Astrocyte (in vitro differentiated cells and primary cell): ENCODE results near the gene PEX11B. TPM values are rescaled to one million over a fixed set of nuclear protein-coding genes. Genes with fewer than 3 reads are reported as not detected.

Experiments
- DNase-seq: peaks from one replicate; pipeline ENCODE4 v3.0.0-alpha.2; 2010; ENCODE audit warnings: low read depth
- FAIRE-seq: peaks from 2 replicates; lab custom pipeline; 2011; peaks lifted over from hg19 to GRCh38; lab: Jason Lieb, UNC
- H2AFZ ChIP-seq: 2 replicates; pipeline ENCODE4 v1.6.0; 2012; ENCODE audit warnings: low read depth, low read length, inconsistent platforms
- H3K27ac ChIP-seq: 2 replicates; pipeline ENCODE4 v1.5.1; 2011; ENCODE audit warnings: low read depth, low read length, inconsistent platforms
- H3K27me3 ChIP-seq: 2 replicates; pipeline ENCODE4 v1.6.0; 2011; ENCODE audit warnings: low read length, inconsistent platforms; ENCODE audit not compliant: insufficient read depth
- H3K36me3 ChIP-seq: 2 replicates; pipeline ENCODE4 v1.5.1; 2011; ENCODE audit warnings: low read length, inconsistent platforms; ENCODE audit not compliant: insufficient read depth
- H3K4me1 ChIP-seq: 2 replicates; pipeline ENCODE4 v1.5.1; 2011; ENCODE audit warnings: low read length, inconsistent platforms; ENCODE audit not compliant: insufficient read depth
- H3K4me2 ChIP-seq: 2 replicates; pipeline ENCODE4 v1.6.0; 2012; ENCODE audit warnings: low read length, inconsistent platforms
- H3K4me3 ChIP-seq: 2 replicates; pipeline ENCODE4 v1.5.1; 2011; ENCODE audit warnings: low read depth, mild to moderate bottlenecking, low read length, inconsistent platforms; ENCODE audit not compliant: insufficient read depth
- H3K79me2 ChIP-seq: 2 replicates; pipeline ENCODE4 v1.6.0; 2012; ENCODE audit warnings: mild to moderate bottlenecking, low read length, inconsistent platforms; ENCODE audit not compliant: insufficient read depth
- H3K9ac ChIP-seq: 2 replicates; pipeline ENCODE4 v1.6.0; 2012; ENCODE audit warnings: mild to moderate bottlenecking, low read length, inconsistent platforms
- H3K9me3 ChIP-seq: 2 replicates; pipeline ENCODE4 v1.5.1; 2012; ENCODE audit warnings: low read depth, mild to moderate bottlenecking, low read length, inconsistent platforms; ENCODE audit not compliant: insufficient read depth
- H4K20me1 ChIP-seq: 2 replicates; pipeline ENCODE4 v1.6.0; 2012; ENCODE audit warnings: low read length, inconsistent platforms; ENCODE audit not compliant: insufficient read depth
- H3K27ac Mint-ChIP-seq: one replicate; pipeline ENCODE4 v1.8.0; 2021; ENCODE audit warnings: mild to moderate bottlenecking, mixed read lengths; ENCODE audit not compliant: unreplicated experiment
- H3K27me3 Mint-ChIP-seq: one replicate; pipeline ENCODE4 v1.8.0; 2021; ENCODE audit warnings: low read depth, mixed read lengths; ENCODE audit not compliant: unreplicated experiment
- H3K36me3 Mint-ChIP-seq: one replicate; pipeline ENCODE4 v1.8.0; 2021; ENCODE audit warnings: low read depth, mixed read lengths; ENCODE audit not compliant: unreplicated experiment
- H3K4me1 Mint-ChIP-seq: one replicate; pipeline ENCODE4 v1.8.0; 2021; ENCODE audit warnings: low read depth, mixed read lengths; ENCODE audit not compliant: unreplicated experiment
- H3K4me3 Mint-ChIP-seq: one replicate; pipeline ENCODE4 v1.8.0; 2021; ENCODE audit warnings: mild to moderate bottlenecking, moderate library complexity, mixed read lengths; ENCODE audit not compliant: unreplicated experiment
- H3K9me3 Mint-ChIP-seq: one replicate; pipeline ENCODE4 v1.8.0; 2021; ENCODE audit warnings: mild to moderate bottlenecking, mixed read lengths; ENCODE audit not compliant: unreplicated experiment
- EZH2 ChIP-seq: IDR thresholded peaks from 2 replicates; pipeline ENCODE4 v1.6.1; 2012; ENCODE audit warnings: mild to moderate bottlenecking, low read length, inconsistent platforms; ENCODE audit not compliant: insufficient read depth
- total RNA-seq: library from RNA; stranded (reverse); gene quantifications from 2 replicates; pipeline ENCODE4 v1.2.1, GENCODE V29; 2021
- TF ChIP-seq, protein P1 (sequence below): IDR thresholded peaks from 2 replicates; pipeline ENCODE4 v1.5.1; 2011; ENCODE audit warnings: low read depth, mild to moderate bottlenecking, inconsistent platforms, low read length, moderate library complexity; ENCODE audit not compliant: insufficient read depth

PEX11B gene
- total RNA-seq, 1 donor from 2014 or later = 20.7 TPM

DNA sequence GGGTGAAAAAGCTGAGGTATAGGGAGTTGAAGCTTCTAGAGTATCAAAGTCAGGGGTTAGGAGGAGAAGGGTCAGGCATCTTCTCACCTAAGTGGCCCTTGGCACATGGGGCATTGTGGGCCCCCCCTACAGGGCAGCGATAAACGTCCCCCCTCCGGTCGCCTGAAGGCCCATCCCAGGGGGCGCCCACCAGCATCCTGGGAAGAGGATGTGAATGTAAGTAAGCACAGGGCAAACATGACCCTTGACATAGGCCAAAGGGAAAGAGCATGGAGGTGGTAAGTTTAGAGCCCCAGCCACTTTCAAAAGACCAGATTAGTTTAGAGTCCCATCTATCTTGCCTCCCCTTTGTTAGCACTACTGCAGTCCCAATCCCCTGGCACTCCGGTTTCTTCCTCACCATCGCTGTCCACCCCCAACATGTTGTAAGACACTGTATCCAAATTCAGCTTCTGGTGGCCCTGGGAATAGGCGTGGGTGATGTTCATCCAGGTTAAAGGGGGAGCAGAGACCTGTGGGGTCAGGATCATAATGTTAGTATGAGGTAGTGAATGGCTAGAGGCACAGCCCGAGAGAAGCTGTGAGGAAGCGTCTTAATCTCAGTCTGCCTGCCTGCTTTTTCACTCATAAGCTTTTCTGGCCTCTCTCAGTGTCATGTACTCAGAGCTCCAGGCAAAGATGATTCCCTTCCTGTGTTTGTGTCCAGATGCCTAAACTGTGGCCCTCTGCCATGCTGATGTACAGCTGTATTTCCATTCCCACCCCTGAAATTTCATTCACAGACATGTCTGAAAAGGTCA is 11.4 kb downstream of the PEX11B start:
- Mint-ChIP-seq H3K27ac (no peak overlapping the region), H3K9me3 (no peaks in the 10 kb centered on the region), H3K27me3 (no peaks in the 10 kb centered on the region), H3K4me3 (no peak overlapping the region), H3K36me3 (peaks cover 4% of the 10 kb centered on the region), H3K4me1 (peaks cover 14% of the 10 kb centered on the region)
- Histone ChIP-seq H3K27ac (no peak overlapping the region), H3K4me2 (no peak overlapping the region), H3K9ac (no peak overlapping the region), H3K9me3 (no peaks in the 10 kb centered on the region), H3K27me3 (no peaks in the 10 kb centered on the region), H3K36me3 (peaks cover 14% of the 10 kb centered on the region), H3K79me2 (peaks cover 4% of the 10 kb centered on the region), H2AFZ (no peak overlapping the region), H3K4me1 (peaks cover 16% of the 10 kb centered on the region), H4K20me1 (no peaks in the 10 kb centered on the region), H3K4me3 (no peak overlapping the region)
- FAIRE-seq (no peak), DNase-seq (no peak)
- TF ChIP-seq, protein P1, sequence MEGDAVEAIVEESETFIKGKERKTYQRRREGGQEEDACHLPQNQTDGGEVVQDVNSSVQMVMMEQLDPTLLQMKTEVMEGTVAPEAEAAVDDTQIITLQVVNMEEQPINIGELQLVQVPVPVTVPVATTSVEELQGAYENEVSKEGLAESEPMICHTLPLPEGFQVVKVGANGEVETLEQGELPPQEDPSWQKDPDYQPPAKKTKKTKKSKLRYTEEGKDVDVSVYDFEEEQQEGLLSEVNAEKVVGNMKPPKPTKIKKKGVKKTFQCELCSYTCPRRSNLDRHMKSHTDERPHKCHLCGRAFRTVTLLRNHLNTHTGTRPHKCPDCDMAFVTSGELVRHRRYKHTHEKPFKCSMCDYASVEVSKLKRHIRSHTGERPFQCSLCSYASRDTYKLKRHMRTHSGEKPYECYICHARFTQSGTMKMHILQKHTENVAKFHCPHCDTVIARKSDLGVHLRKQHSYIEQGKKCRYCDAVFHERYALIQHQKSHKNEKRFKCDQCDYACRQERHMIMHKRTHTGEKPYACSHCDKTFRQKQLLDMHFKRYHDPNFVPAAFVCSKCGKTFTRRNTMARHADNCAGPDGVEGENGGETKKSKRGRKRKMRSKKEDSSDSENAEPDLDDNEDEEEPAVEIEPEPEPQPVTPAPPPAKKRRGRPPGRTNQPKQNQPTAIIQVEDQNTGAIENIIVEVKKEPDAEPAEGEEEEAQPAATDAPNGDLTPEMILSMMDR = no peak
- TF ChIP-seq EZH2 = no peak

DNA sequence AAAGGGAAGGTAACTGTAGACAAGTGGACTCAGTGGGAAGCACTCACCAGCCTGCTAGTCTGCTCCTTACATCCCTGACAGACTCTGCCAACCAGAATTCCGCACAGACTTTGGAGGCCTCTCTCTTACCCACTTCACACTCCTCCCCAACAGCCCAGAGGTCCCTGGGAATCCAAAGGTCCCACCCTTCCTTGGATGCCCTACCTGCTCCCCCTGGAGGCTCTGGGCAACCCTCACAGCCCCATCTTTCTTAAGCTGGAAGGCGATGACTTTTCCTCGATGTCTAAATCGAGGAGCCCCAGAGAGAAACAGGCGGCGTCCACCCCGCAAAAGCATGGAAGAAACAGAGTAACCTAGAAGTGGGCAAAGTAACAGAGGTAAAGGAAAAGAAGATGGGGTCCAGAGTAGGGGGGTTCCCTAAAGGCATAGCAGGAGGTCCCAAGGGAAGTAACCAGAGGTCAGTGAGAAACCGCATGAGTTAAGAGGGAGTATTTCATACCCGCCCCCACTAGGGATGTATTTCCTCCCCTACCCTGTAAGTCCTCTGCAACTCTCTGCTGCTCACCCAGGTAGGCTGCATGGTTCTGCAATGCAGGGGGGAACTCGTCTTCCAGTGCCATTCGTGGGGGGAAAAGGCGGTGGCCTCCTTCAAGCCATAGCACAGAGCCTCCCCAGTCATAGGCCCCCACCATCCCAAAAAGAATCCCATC is 17.1 kb downstream of the PEX11B start:
- Histone ChIP-seq H3K27ac (no peak overlapping the region), H3K4me2 (no peak overlapping the region), H3K9me3 (no peaks in the 10 kb centered on the region), H3K27me3 (no peaks in the 10 kb centered on the region), H2AFZ (no peak overlapping the region), H3K9ac (no peak overlapping the region), H4K20me1 (no peaks in the 10 kb centered on the region), H3K4me1 (no peaks in the 10 kb centered on the region), H3K4me3 (no peak overlapping the region), H3K36me3 (no peaks in the 10 kb centered on the region), H3K79me2 (no peaks in the 10 kb centered on the region)
- peak overlapping the region; percentile 45 for H3K4me3 Mint-ChIP-seq
- peaks cover 7% of the 10 kb centered on the region for H3K4me1 Mint-ChIP-seq
- H3K27ac Mint-ChIP-seq = no peak overlapping the region
- TF ChIP-seq, protein P1 = no peak
- no peak for TF ChIP-seq EZH2
- H3K27me3 Mint-ChIP-seq = peaks cover 8% of the 10 kb centered on the region
- FAIRE-seq (no peak), DNase-seq (no peak)
- no peaks in the 10 kb centered on the region for H3K9me3 Mint-ChIP-seq
- H3K36me3 Mint-ChIP-seq = peaks cover 11% of the 10 kb centered on the region
